CD4-positive, CD25-positive, alpha-beta regulatory T cell (primary cell): ENCODE results near the gene DHRSX. TPM values are rescaled to one million over a fixed set of nuclear protein-coding genes. Genes with fewer than 3 reads are reported as not detected.
"Not testable (repeated sequence)": the region's sequence is repeated elsewhere in the genome, so short reads cannot be mapped to it uniquely, and the experiment has no call there.

ENCODE experiments used
- ATAC-seq, 2 donors: fragments of 150-1000 bp; cut with Tn5 transposase; one replicate each; pipeline ENCODE4 v1.10.0; 2021; ENCODE audit warnings: low read depth in 2 of 2, moderate number of reproducible peaks in 2 of 2, moderate library complexity in 1 of 2
- DNase-seq, 3 donors: peaks; one replicate each; pipeline versions ENCODE4 v3.0.0 to v3.0.0-alpha.2; 2012 to 2022; ENCODE audit warnings: mixed read lengths in 1 of 3
- H3K27ac ChIP-seq: one replicate; pipeline ENCODE4 v1.7.0; 2013; ENCODE audit warnings: mild to moderate bottlenecking, low read length; ENCODE audit not compliant: insufficient read depth, poor library complexity, severe bottlenecking
- H3K27me3 ChIP-seq: one replicate; pipeline ENCODE4 v1.7.0; 2013; ENCODE audit warnings: low read length; ENCODE audit not compliant: control insufficient read depth, insufficient read depth
- H3K36me3 ChIP-seq: one replicate; pipeline ENCODE4 v1.7.0; 2013; ENCODE audit warnings: mild to moderate bottlenecking, low read length, moderate library complexity; ENCODE audit not compliant: control insufficient read depth, insufficient read depth
- H3K4me1 ChIP-seq: 2 replicates; pipeline ENCODE4 v1.7.0; 2013; ENCODE audit warnings: mild to moderate bottlenecking, low read length; ENCODE audit not compliant: insufficient read depth, control insufficient read depth, poor library complexity, severe bottlenecking
- H3K4me3 ChIP-seq: one replicate; pipeline ENCODE4 v1.7.0; 2013; ENCODE audit warnings: low read depth, mild to moderate bottlenecking, low read length, moderate library complexity
- H3K9me3 ChIP-seq, 2 experiments: 1 replicate in 1 of 2; 2 replicates in 1 of 2; pipeline ENCODE4 v1.7.0; 2013; ENCODE audit warnings: low read length in 2 of 2, mild to moderate bottlenecking in 1 of 2, moderate library complexity in 1 of 2; ENCODE audit not compliant: control insufficient read depth in 2 of 2
- H3K27ac Mint-ChIP-seq, 3 donors: one replicate each; pipeline ENCODE4 v1.8.0; 2020 to 2022; ENCODE audit warnings: mild to moderate bottlenecking in 3 of 3, mixed read lengths in 3 of 3, moderate library complexity in 2 of 3
- H3K27me3 Mint-ChIP-seq: one replicate; pipeline ENCODE4 v1.8.0; 2022; ENCODE audit warnings: mild to moderate bottlenecking, mixed read lengths
- H3K36me3 Mint-ChIP-seq: one replicate; pipeline ENCODE4 v1.8.0; 2020; ENCODE audit warnings: mixed read lengths
- H3K4me1 Mint-ChIP-seq, 4 donors: one replicate each; pipeline ENCODE4 v1.8.0; 2020 to 2022; ENCODE audit warnings: mixed read lengths in 4 of 4, mild to moderate bottlenecking in 1 of 4
- H3K4me3 Mint-ChIP-seq, 4 donors: one replicate each; pipeline ENCODE4 v1.8.0; 2020 to 2022; ENCODE audit warnings: mild to moderate bottlenecking in 4 of 4, mixed read lengths in 4 of 4, moderate library complexity in 3 of 4
- H3K9me3 Mint-ChIP-seq, 7 donors: one replicate each; pipeline ENCODE4 v1.8.0; 2020 to 2022; ENCODE audit warnings: mixed read lengths in 7 of 7, mild to moderate bottlenecking in 3 of 7, moderate library complexity in 2 of 7
- polyA plus RNA-seq, 4 donors: library from polyadenylated mRNA; unstranded; fragments of 300-500 nt; fragmentation: Illumina TruSeq; gene quantifications; one replicate each; pipeline ENCODE4 v1.2.3, GENCODE V29; 2021
- total RNA-seq: library from RNA; stranded (reverse); gene quantifications from one replicate; pipeline ENCODE4 v1.2.3, GENCODE V29; 2022

Gene DHRSX
- total and polyA plus RNA-seq, 5 donors from 2014 or later = 16.5 to 21.8 (median 18.4) TPM

GRCh38 chrX:2468261-2469195 lies 32.2 kb downstream of the DHRSX start:
- peaks cover 0 to 2% of the 10 kb centered on the region in 2 experiments for H3K9me3 ChIP-seq
- H3K27me3 Mint-ChIP-seq = no peaks in the 10 kb centered on the region
- peak overlapping the region in 1 of 3 donors; percentile 31 for H3K27ac Mint-ChIP-seq
- ATAC-seq = no peak
- H3K4me1 ChIP-seq = no peaks in the 10 kb centered on the region
- no peaks in the 10 kb centered on the region for H3K27me3 ChIP-seq
- peaks cover 0 to 11% (median 5%) of the 10 kb centered on the region in 4 donors for H3K4me1 Mint-ChIP-seq
- H3K36me3 Mint-ChIP-seq = peaks cover 14% of the 10 kb centered on the region
- peaks cover 0 to 4% (median 0%) of the 10 kb centered on the region in 7 donors for H3K9me3 Mint-ChIP-seq
- no peak for DNase-seq
- no peaks in the 10 kb centered on the region for H3K36me3 ChIP-seq
- H3K27ac ChIP-seq = no peak overlapping the region
- no peak overlapping the region for H3K4me3 Mint-ChIP-seq
- H3K4me3 ChIP-seq = no peak overlapping the region

GRCh38 chrX:2466876-2467656 lies 33.7 kb downstream of the DHRSX start:
- no peaks in the 10 kb centered on the region for H3K36me3 ChIP-seq
- no peak for ATAC-seq

GRCh38 chrX:2464677-2465166 lies 36.1 kb downstream of the DHRSX start:
- DNase-seq (no peak), ATAC-seq (no peak)
- Histone ChIP-seq H3K27me3 (no peaks in the 10 kb centered on the region), H3K4me3 (no peak overlapping the region), H3K4me1 (no peaks in the 10 kb centered on the region), H3K9me3 (peaks cover 0 to 1% of the 10 kb centered on the region in 2 experiments), H3K27ac (no peak overlapping the region), H3K36me3 (no peaks in the 10 kb centered on the region)
- peaks cover 0 to 4% (median 0%) of the 10 kb centered on the region in 7 donors for H3K9me3 Mint-ChIP-seq
- H3K27ac Mint-ChIP-seq = no peak overlapping the region
- H3K4me3 Mint-ChIP-seq = no peak overlapping the region
- H3K36me3 Mint-ChIP-seq = peaks cover 14% of the 10 kb centered on the region
- H3K27me3 Mint-ChIP-seq = no peaks in the 10 kb centered on the region
- H3K4me1 Mint-ChIP-seq = peaks cover 0 to 20% (median 2%) of the 10 kb centered on the region in 4 donors

More at GRCh38 chrX:2466876-2467656, 33.7 kb downstream of the DHRSX start:
- DNase-seq = no peak
- Mint-ChIP-seq H3K4me1 (peaks cover 0 to 16% (median 4%) of the 10 kb centered on the region in 4 donors), H3K4me3 (no peak overlapping the region), H3K27ac (no peak overlapping the region), H3K27me3 (no peaks in the 10 kb centered on the region), H3K9me3 (peaks cover 0 to 4% (median 0%) of the 10 kb centered on the region in 7 donors), H3K36me3 (peaks cover 14% of the 10 kb centered on the region)
- peaks cover 0 to 2% of the 10 kb centered on the region in 2 experiments for H3K9me3 ChIP-seq
- H3K27ac ChIP-seq = no peak overlapping the region
- no peak overlapping the region for H3K4me3 ChIP-seq
- H3K4me1 ChIP-seq = no peaks in the 10 kb centered on the region
- no peaks in the 10 kb centered on the region for H3K27me3 ChIP-seq

- peaks cover 0 to 4% (median 0%) of the 10 kb centered on the region in 7 donors for H3K9me3 Mint-ChIP-seq
- no peak overlapping the region for H3K4me3 Mint-ChIP-seq
- peaks cover 0 to 23% (median 4%) of the 10 kb centered on the region in 4 donors for H3K4me1 Mint-ChIP-seq
- no peak overlapping the region for H3K27ac Mint-ChIP-seq
- Histone ChIP-seq H3K4me3 (no peak overlapping the region), H3K36me3 (no peaks in the 10 kb centered on the region), H3K4me1 (no peaks in the 10 kb centered on the region), H3K27me3 (no peaks in the 10 kb centered on the region), H3K9me3 (no peaks in the 10 kb centered on the region), H3K27ac (no peak overlapping the region)
- H3K36me3 Mint-ChIP-seq = peaks cover 10% of the 10 kb centered on the region
- DNase-seq (no peak), ATAC-seq (no peak)
- H3K27me3 Mint-ChIP-seq = no peaks in the 10 kb centered on the region
Measured at GRCh38 chrX:2463973-2464676, 36.7 kb downstream of the DHRSX start.

GRCh38 chrX:2463481-2463880 lies 37.3 kb downstream of the DHRSX start:
- not testable (repeated sequence) for H3K27ac ChIP-seq, DNase-seq, H3K36me3 ChIP-seq, H3K36me3 Mint-ChIP-seq, H3K4me1 ChIP-seq, H3K27me3 ChIP-seq, H3K27me3 Mint-ChIP-seq, H3K4me3 ChIP-seq, ATAC-seq, H3K4me3 Mint-ChIP-seq, H3K27ac Mint-ChIP-seq, H3K9me3 ChIP-seq, H3K9me3 Mint-ChIP-seq
- H3K4me1 Mint-ChIP-seq = peaks cover 0 to 23% (median 2%) of the 10 kb centered on the region in 4 donors

GRCh38 chrX:2462780-2463179 lies 38.0 kb downstream of the DHRSX start:
- Histone ChIP-seq H3K27ac (no peak overlapping the region), H3K27me3 (no peaks in the 10 kb centered on the region), H3K4me3 (no peak overlapping the region), H3K36me3 (no peaks in the 10 kb centered on the region), H3K4me1 (no peaks in the 10 kb centered on the region), H3K9me3 (no peaks in the 10 kb centered on the region)
- peaks cover 6% of the 10 kb centered on the region for H3K36me3 Mint-ChIP-seq
- ATAC-seq = no peak
- H3K27ac Mint-ChIP-seq = no peak overlapping the region
- peak overlapping the region in 1 of 4 donors; percentile 21 for H3K4me3 Mint-ChIP-seq
- no peaks in the 10 kb centered on the region for H3K27me3 Mint-ChIP-seq
- no peak for DNase-seq
- no peaks in the 10 kb centered on the region for H3K9me3 Mint-ChIP-seq
- H3K4me1 Mint-ChIP-seq = peaks cover 0 to 19% (median 2%) of the 10 kb centered on the region in 4 donors

- DNase-seq = no peak
- no peaks in the 10 kb centered on the region for H3K27me3 ChIP-seq
- H3K27me3 Mint-ChIP-seq = no peaks in the 10 kb centered on the region
- no peak overlapping the region for H3K27ac ChIP-seq
- H3K4me3 ChIP-seq = no peak overlapping the region
- H3K27ac Mint-ChIP-seq = peak overlapping the region in 2 of 3 donors; percentile 20 to 80
- no peak overlapping the region for H3K4me3 Mint-ChIP-seq
- H3K4me1 ChIP-seq = no peaks in the 10 kb centered on the region
- no peaks in the 10 kb centered on the region for H3K9me3 Mint-ChIP-seq
- peaks cover 6% of the 10 kb centered on the region for H3K36me3 Mint-ChIP-seq
- H3K36me3 ChIP-seq = no peaks in the 10 kb centered on the region
- no peaks in the 10 kb centered on the region for H3K9me3 ChIP-seq
- H3K4me1 Mint-ChIP-seq = peaks cover 0 to 16% (median 2%) of the 10 kb centered on the region in 4 donors
- ATAC-seq = no peak
Measured at GRCh38 chrX:2462074-2462473, 38.7 kb downstream of the DHRSX start.
